PFSK-1 (cell line): ENCODE measurements around the gene INSIG1.

Experiments
- POLR2AphosphoS5 ChIP-seq: IDR thresholded peaks from 2 replicates; pipeline ENCODE4 v1.6.1; 2012; ENCODE audit warnings: low read depth, mild to moderate bottlenecking, control low read depth, low read length, moderate library complexity
- REST ChIP-seq, 2 experiments: IDR thresholded peaks; 2 replicates each; pipeline versions ENCODE4 v1.6.1 to v1.8.0; 2011 to 2012; ENCODE audit warnings: low read depth in 2 of 2, low read length in 2 of 2, control low read depth in 1 of 2, inconsistent platforms in 1 of 2, mild to moderate bottlenecking in 1 of 2, moderate library complexity in 1 of 2; ENCODE audit not compliant: insufficient read depth in 1 of 2
- TAF1 ChIP-seq: IDR thresholded peaks from 2 replicates; pipeline ENCODE4 v1.6.1; 2012; ENCODE audit warnings: low read length, control low read depth, borderline replicate concordance; ENCODE audit not compliant: insufficient read depth

GRCh38 chr7:155305231-155305904 is 7.7 kb downstream of the INSIG1 start:
- TF ChIP-seq TAF1 (no peak), POLR2AphosphoS5 (no peak), REST (IDR thresholded peaks at IDR 0.05; ENCODE audit: insufficient read depth in 1 of 2, low read depth in 2 of 2, low read length in 2 of 2) (no peak)
